HG03354 (cell line): ENCODE data around the gene RERE.

Source experiments
- ATAC-seq: cut with Tn5 transposase; IDR thresholded peaks from one replicate; pipeline ENCODE4 v1.9.1; 2021; ENCODE audit warnings: mild to moderate bottlenecking; ENCODE audit not compliant: unreplicated experiment, poor library complexity, severe bottlenecking

The RERE gene

GRCh38 chr1:8358897-8359616, 458.4 kb downstream of the RERE start:
- no peak for ATAC-seq

GRCh38 chr1:8358241-8358896, 459.1 kb downstream of the RERE start:
- no peak for ATAC-seq

DNA sequence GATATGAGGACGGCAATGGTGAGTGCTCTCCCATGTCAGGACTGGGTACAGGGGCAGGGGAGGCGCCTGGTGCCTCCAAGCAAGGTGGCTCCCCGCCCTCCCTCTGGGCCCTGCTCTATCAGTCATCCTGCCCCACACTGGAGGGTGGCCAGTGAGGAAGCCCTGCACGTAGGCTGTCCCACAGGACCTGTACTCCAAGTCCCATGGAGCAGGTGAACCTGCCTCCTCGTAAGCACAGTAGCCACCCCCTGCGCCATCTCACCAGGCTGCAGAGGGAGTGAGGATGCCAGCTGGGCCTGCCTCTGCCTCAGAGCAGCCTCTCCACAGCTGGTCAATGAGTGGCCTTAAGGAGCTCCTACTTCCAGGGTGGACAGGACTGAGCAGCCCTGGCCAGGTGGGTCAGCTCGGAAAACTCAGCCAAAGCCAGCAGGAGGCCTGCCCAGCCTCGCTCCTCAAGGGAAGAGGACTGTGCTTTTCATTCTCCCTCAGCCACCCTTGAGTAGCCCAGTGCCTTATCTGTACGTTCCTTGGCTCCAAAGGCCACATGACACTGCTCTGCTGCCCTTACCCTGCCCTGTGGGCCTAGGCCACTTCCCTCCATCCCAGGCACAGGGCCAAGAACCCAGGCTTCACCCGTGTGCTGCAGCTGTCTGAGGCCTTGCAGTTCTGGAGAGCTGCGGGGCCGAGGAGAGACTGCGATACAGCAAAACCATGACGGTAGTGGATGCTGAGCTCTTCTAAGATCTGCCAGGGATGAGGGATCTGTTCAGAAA, 459.9 kb downstream of the RERE start:
- ATAC-seq = no peak

GRCh38 chr1:8356256-8357209, 460.9 kb downstream of the RERE start:
- ATAC-seq = no peak

DNA sequence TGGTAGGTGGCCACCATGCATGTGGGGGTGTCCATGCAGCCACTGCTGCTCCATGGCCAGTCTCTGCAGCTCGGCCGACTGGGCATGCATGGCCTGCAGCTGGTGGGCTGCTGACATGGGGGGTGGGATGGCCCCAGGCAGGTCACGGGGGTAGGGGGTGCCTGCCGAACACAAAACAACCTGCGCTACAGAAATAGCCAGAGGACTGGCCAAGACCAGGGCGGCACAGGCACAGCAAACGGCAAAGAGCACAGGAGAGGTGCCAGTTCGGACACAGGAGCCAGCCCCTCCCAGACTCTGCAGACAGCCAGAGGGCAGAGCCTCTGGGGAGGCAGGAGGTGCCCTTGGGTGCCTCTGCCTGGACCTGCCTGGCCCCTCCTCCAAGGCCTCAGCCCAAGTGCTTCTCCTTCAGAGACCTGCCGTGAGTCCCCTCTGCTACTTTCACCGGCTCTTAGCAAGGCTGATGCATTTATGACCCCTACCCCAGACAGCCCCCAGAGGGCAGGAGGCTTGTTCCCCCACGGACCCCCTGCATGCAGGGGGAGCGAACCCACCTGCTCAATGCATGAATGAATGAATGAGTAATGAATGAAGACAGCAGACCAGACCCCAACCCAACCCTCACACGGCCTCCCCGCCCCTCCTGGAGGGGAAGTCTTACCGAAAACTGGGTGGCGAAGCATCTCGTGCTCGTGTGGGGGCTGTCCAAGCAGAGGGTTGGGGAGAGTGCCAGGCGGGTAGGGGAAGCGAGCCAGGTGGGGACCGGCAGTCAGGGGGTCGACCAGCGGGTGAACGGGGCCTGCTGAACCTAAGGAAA, 461.8 kb downstream of the RERE start:
- ATAC-seq = no peak

GRCh38 chr1:8354038-8354437, 463.4 kb downstream of the RERE start:
- ATAC-seq = no peak

- no peak for ATAC-seq
Observed at GRCh38 chr1:8352886-8353785, 464.3 kb downstream of the RERE start.

DNA sequence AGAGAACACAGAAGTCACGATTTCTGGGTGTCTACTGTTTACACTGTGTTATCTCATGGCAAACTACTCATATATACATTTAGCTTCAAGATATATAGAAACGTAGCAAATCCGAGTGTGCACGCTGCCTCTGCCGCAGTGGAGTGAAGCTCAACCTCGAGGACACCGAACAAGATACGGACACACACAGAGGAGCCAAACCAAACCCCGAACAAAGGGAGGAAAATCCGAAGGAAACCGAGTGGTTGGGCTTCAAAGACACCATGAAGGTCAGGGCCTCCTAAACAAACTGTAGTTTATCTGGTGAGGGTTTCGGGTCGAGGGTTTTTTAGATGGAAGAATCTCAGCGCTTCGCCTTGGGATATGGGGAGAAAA, 465.0 kb downstream of the RERE start:
- no peak for ATAC-seq

- no peak for ATAC-seq
Observed at GRCh38 chr1:8351693-8352470, 465.6 kb downstream of the RERE start.

GRCh38 chr1:8350914-8351684, 466.3 kb downstream of the RERE start:
- no peak for ATAC-seq

GRCh38 chr1:8349961-8350360, 467.5 kb downstream of the RERE start:
- no peak for ATAC-seq

- no peak for ATAC-seq
Observed at GRCh38 chr1:8349473-8349865, 468.0 kb downstream of the RERE start.

- ATAC-seq = peak; percentile 66
Observed at GRCh38 chr1:8348777-8349472, 468.5 kb downstream of the RERE start.

DNA sequence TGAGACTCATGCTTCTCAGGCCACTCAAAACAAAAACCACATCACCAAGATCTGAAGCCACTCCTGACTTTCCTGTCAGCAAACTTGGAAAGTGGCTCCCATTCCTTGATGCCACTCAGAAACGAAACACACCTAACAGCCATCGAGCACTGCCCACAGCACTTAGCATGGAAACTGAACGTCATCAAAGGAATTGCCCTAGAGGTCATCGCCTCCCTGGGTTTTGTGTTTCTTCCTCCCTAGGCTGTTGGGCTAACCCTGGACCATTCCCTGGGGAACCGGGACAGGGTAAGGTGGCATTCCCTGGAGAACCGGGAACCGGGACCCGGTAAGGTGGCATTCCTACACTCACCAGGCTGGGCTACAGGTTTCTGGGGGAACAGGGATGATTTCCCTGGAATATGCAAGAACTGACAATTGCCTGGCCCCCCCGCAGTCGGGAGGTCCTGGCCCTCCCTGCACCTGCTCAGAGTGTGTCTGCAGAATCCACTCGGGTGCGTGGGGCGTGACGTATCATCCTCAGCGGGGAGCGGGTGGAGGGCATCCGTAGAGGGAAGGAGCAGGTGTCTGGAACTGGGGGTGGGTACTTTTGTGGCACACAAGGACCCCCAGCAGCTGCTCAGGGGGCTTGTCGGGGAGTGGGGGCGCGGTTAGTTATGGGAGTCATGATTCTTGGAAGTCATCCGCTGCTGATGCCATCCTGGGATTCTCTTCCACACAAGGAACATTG, 469.2 kb downstream of the RERE start:
- no peak for ATAC-seq

DNA sequence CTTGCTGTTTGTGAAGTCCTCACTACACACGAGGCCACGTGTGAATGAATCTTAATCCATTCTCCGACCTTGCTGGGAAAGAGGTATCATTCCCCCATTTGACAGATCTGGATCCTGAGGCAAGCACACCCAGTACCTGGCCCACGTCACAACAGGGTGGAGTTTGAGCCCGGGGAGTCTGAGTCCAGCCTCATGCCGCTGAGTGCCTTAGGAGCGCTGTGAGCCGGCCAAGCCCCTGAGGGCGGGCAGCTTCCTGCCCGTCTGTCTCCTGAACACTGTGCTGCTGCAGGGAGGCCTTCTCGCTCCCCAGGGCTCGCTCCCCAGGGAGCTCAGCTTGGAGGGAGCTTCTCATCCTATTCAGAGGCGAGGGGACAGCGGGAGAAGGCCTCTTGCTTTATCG, 469.8 kb downstream of the RERE start:
- ATAC-seq = no peak
